ENCODE measurements around the gene LRRTM1.

LRRTM1 gene

DNA sequence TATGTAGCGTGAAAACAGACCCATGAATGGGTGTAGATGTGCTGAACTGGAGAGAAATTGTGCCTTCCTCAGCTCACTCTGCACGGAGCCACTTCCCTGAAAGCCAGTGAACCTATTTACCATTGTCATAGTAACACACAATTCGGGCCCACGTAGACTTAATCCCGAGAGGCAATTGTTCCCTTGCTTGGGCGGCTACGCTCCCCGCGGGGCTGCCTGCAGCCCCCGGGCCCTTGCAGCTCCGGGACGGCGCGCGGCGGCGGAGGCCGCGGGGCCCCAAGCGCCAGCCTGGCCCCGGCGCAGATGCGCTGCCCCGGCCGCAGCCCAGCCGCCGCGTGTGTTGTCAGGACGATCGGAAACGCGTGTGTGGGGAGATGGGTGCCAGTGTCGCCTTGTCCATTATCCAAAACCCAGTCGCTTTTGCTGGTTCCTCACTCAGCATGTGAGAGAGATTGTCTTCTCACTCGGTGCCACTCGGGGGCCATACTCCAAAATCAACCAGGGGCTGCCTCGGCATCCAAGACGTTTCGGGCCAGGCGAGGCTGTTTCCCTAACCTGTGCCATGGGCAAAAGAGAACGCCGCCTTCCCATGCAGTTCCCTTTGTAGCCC is 17.9 kb upstream of the LRRTM1 start:
- H3K27me3 ChIP-seq (ENCODE audit: control insufficient read depth, low read length) = no peaks in the 10 kb centered on the region; the same call in 1 of the 2 replicates
- H4K20me1 ChIP-seq (ENCODE audit: control insufficient read depth, insufficient read depth, low read depth, low read length) = no peaks in the 10 kb centered on the region
- no peak overlapping the region for H3K4me3 ChIP-seq (ENCODE audit: low read length)
- H3K4me2 ChIP-seq (ENCODE audit: low read length) = no peak overlapping the region
- TF ChIP-seq, protein P1, sequence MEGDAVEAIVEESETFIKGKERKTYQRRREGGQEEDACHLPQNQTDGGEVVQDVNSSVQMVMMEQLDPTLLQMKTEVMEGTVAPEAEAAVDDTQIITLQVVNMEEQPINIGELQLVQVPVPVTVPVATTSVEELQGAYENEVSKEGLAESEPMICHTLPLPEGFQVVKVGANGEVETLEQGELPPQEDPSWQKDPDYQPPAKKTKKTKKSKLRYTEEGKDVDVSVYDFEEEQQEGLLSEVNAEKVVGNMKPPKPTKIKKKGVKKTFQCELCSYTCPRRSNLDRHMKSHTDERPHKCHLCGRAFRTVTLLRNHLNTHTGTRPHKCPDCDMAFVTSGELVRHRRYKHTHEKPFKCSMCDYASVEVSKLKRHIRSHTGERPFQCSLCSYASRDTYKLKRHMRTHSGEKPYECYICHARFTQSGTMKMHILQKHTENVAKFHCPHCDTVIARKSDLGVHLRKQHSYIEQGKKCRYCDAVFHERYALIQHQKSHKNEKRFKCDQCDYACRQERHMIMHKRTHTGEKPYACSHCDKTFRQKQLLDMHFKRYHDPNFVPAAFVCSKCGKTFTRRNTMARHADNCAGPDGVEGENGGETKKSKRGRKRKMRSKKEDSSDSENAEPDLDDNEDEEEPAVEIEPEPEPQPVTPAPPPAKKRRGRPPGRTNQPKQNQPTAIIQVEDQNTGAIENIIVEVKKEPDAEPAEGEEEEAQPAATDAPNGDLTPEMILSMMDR (IDR thresholded peaks at IDR 0.05; ENCODE audit: low read depth, low read length, poor library complexity, severe bottlenecking) = no peak
- TF ChIP-seq EZH2phosphoT487 (IDR thresholded peaks at IDR 0.05; ENCODE audit: borderline replicate concordance, low read length) = no peak
- H3K27ac ChIP-seq (ENCODE audit: low read depth, low read length) = no peak overlapping the region
- no peaks in the 10 kb centered on the region for H3K79me2 ChIP-seq (ENCODE audit: control insufficient read depth, low read length)
- H3K36me3 ChIP-seq (ENCODE audit: control insufficient read depth, low read length) = no peaks in the 10 kb centered on the region
- no peaks in the 10 kb centered on the region for H3K9me3 ChIP-seq (ENCODE audit: control insufficient read depth, insufficient read depth, low read length)
- no peaks in the 10 kb centered on the region for H3F3A ChIP-seq (ENCODE audit: control insufficient read depth, insufficient read depth)
- no peaks in the 10 kb centered on the region for H3K4me1 ChIP-seq (ENCODE audit: control insufficient read depth, low read length)
- no peaks in the 10 kb centered on the region for H3K9me2 ChIP-seq (replicated peaks; ENCODE audit: control insufficient read depth, low read length)

DNA sequence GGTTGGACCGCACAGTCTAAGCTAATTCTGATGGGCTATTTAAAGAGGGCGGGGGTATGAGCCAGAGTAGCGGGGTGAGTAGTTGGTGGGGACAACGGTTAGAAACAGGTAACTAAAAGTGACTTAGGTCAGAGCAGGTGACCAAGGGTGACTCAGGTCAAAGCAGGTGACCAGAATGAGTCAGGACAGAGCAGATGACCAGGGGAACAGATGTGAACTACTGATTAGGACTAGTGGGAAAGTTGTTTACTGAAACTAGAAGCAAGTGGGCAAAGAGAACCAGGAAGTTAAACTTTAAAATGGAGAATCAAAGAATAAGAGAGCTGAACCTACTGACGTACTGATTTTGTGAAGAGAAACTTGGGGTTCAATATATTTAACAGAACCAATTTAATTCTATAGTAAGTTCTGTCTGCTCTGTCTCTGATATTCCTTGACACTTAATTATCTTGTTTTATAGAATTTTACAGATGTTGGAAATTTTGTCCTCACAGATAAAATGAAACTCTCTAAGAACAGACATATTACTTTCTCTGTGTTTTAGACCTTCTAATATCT is 7.8 kb upstream of the LRRTM1 start:
- Histone ChIP-seq H3K27ac (ENCODE audit: low read depth, low read length) (no peak overlapping the region), H3K27me3 (ENCODE audit: control insufficient read depth, low read length) (no peaks in the 10 kb centered on the region), H3K36me3 (ENCODE audit: control insufficient read depth, low read length) (no peaks in the 10 kb centered on the region), H3K4me3 (ENCODE audit: low read length) (no peak overlapping the region), H3K4me1 (ENCODE audit: control insufficient read depth, low read length) (no peaks in the 10 kb centered on the region), H4K20me1 (ENCODE audit: control insufficient read depth, insufficient read depth, low read depth, low read length) (no peaks in the 10 kb centered on the region), H3K79me2 (ENCODE audit: control insufficient read depth, low read length) (no peaks in the 10 kb centered on the region), H3K4me2 (ENCODE audit: low read length) (no peak overlapping the region), H3K9me2 (replicated peaks; ENCODE audit: control insufficient read depth, low read length) (no peaks in the 10 kb centered on the region), H3F3A (ENCODE audit: control insufficient read depth, insufficient read depth) (no peaks in the 10 kb centered on the region), H3K9me3 (ENCODE audit: control insufficient read depth, insufficient read depth, low read length) (no peaks in the 10 kb centered on the region)
- TF ChIP-seq, protein P1 (IDR thresholded peaks at IDR 0.05; ENCODE audit: low read depth, low read length, poor library complexity, severe bottlenecking) = no peak
- TF ChIP-seq EZH2phosphoT487 (IDR thresholded peaks at IDR 0.05; ENCODE audit: borderline replicate concordance, low read length) = no peak

DNA sequence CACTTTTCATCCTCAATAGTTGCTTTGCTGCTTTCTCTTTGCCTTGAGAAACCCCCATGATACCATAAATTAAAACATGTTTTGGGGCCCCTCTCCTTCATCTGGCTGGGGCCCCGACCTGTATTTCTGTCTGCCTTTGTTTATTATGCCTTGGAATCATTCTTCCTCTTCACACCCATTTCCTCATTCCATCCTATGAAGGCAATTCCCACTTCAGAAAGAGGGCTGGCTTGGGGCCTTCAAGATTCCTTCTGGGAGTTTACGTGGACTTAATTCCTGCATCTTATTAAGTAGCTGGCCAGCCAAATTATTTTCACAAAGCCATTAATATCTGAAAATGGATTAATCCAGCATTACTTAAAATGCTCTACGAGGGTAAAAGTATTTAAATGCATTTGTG is 6.8 kb upstream of the LRRTM1 start:
- H3K36me3 ChIP-seq (ENCODE audit: control insufficient read depth, low read length) = no peaks in the 10 kb centered on the region
- H3F3A ChIP-seq (ENCODE audit: control insufficient read depth, insufficient read depth) = no peaks in the 10 kb centered on the region
- H3K27me3 ChIP-seq (ENCODE audit: control insufficient read depth, low read length) = no peaks in the 10 kb centered on the region
- H3K79me2 ChIP-seq (ENCODE audit: control insufficient read depth, low read length) = no peaks in the 10 kb centered on the region
- H3K4me2 ChIP-seq (ENCODE audit: low read length) = no peak overlapping the region
- no peaks in the 10 kb centered on the region for H3K4me1 ChIP-seq (ENCODE audit: control insufficient read depth, low read length)
- H4K20me1 ChIP-seq (ENCODE audit: control insufficient read depth, insufficient read depth, low read depth, low read length) = no peaks in the 10 kb centered on the region
- H3K27ac ChIP-seq (ENCODE audit: low read depth, low read length) = no peak overlapping the region
- no peaks in the 10 kb centered on the region for H3K9me3 ChIP-seq (ENCODE audit: control insufficient read depth, insufficient read depth, low read length)
- H3K4me3 ChIP-seq (ENCODE audit: low read length) = no peak overlapping the region
- H3K9me2 ChIP-seq (replicated peaks; ENCODE audit: control insufficient read depth, low read length) = no peaks in the 10 kb centered on the region
- no peak for TF ChIP-seq EZH2phosphoT487 (IDR thresholded peaks at IDR 0.05; ENCODE audit: borderline replicate concordance, low read length)
- TF ChIP-seq, protein P1 (IDR thresholded peaks at IDR 0.05; ENCODE audit: low read depth, low read length, poor library complexity, severe bottlenecking) = no peak
